ENCODE data around the gene SH2B3. TPM values are rescaled to one million over a fixed set of nuclear protein-coding genes. Genes with fewer than 3 reads are reported as not detected.

The SH2B3 gene
- total and polyA plus RNA-seq, 2 of the 13 experiments (the other 11 are each of a cell fraction or from before 2014, with no cell fraction given), result 6.8 to 6.9 TPM

DNA sequence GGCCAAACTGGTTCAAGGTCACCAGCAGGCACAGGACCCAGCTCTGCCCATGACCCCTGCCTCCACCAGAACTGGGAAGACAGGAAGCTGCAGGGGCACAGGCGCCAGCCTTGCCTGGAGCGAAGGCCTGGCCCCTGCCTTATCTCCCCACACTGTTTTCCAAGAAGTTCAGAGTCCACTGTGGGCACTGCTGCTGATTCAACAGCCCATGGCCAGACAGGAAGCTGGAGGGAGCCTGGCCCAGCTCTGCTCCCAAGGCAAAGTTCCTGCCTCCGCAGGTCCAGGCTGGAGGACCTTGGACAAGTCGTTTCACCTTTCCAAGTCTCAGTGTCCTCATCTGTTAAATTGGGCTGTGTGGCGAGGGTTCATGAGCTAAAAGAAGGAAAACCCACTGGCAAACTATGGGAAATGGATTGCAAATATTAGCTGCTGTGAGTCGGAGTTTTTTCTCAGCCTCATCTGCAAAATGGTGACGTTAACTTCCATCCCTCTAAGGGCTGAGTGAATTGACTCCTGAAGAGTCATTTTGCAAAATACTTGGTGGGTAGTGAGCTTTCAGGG lies 38.0 kb upstream of the SH2B3 start (continued):
- TF ChIP-seq, protein P1, sequence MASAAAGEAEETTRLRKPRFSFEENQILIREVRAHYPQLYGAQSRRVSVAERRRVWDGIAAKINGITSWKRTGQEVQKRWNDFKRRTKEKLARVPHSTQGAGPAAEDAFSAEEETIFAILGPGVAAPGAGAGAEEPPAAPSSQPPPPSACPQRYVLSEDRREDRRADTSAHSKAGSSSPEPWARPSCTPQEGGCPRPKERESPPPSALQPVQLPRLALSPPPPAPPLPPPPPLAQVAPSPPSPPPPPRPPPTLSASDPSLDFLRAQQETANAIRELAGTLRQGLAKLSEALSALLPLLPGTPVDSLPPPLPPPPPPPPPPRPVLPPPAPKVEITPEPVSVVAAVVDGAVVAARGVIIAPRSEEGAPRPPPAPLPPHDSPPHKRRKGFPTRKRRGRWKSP (CRISPR knock-in tag; IDR thresholded peaks at IDR 0.05), result peak; percentile 52; the same call in 1 of the 2 replicates
- peak; percentile 47; the same call in 1 of the 2 replicates for TF ChIP-seq RBFOX2 (IDR thresholded peaks at IDR 0.05; ENCODE audit: low read depth, low read length)
- TF ChIP-seq PHF8 (CRISPR knock-in tag; IDR thresholded peaks at IDR 0.05), result peak; percentile 53; the same call in 1 of the 2 replicates
- TF ChIP-seq ZNF672 (CRISPR knock-in tag; IDR thresholded peaks at IDR 0.05), result no peak
- no peak for TF ChIP-seq EZH2 (conservative IDR thresholded peaks at IDR 0.05; ENCODE audit: low read depth, low read length)
- peak; percentile 90 for TF ChIP-seq SMAD3 (CRISPR knock-in tag; IDR thresholded peaks at IDR 0.05)
- TF ChIP-seq HNF4A (CRISPR knock-in tag; IDR thresholded peaks at IDR 0.05), result peak; percentile 99
- TF ChIP-seq ZNF160 (CRISPR knock-in tag; IDR thresholded peaks at IDR 0.05), result peak; percentile 72; the same call in 1 of the 2 replicates
- TF ChIP-seq ZFP37 (CRISPR knock-in tag; IDR thresholded peaks at IDR 0.05; ENCODE audit: borderline replicate concordance), result no peak; the same call in 1 of the 2 replicates
- TF ChIP-seq, protein P2, sequence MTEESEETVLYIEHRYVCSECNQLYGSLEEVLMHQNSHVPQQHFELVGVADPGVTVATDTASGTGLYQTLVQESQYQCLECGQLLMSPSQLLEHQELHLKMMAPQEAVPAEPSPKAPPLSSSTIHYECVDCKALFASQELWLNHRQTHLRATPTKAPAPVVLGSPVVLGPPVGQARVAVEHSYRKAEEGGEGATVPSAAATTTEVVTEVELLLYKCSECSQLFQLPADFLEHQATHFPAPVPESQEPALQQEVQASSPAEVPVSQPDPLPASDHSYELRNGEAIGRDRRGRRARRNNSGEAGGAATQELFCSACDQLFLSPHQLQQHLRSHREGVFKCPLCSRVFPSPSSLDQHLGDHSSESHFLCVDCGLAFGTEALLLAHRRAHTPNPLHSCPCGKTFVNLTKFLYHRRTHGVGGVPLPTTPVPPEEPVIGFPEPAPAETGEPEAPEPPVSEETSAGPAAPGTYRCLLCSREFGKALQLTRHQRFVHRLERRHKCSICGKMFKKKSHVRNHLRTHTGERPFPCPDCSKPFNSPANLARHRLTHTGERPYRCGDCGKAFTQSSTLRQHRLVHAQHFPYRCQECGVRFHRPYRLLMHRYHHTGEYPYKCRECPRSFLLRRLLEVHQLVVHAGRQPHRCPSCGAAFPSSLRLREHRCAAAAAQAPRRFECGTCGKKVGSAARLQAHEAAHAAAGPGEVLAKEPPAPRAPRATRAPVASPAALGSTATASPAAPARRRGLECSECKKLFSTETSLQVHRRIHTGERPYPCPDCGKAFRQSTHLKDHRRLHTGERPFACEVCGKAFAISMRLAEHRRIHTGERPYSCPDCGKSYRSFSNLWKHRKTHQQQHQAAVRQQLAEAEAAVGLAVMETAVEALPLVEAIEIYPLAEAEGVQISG (CRISPR knock-in tag; IDR thresholded peaks at IDR 0.05), result peak; percentile 74
- peak; percentile 86 for TF ChIP-seq ZNF768 (CRISPR knock-in tag; IDR thresholded peaks at IDR 0.05)
- peak; percentile 75; the same call in 1 of the 2 replicates for TF ChIP-seq ZNF205 (CRISPR knock-in tag; IDR thresholded peaks at IDR 0.05)
- no peak for TF ChIP-seq WIZ (CRISPR knock-in tag; IDR thresholded peaks at IDR 0.05)
- no peak for TF ChIP-seq NFATC3 (CRISPR knock-in tag; IDR thresholded peaks at IDR 0.05)
- peak; percentile 100 for TF ChIP-seq HNRNPL (IDR thresholded peaks at IDR 0.05; ENCODE audit: low read depth, low read length)
- peak; percentile 93 for TF ChIP-seq KDM1A (CRISPR knock-in tag; IDR thresholded peaks at IDR 0.05)
- TF ChIP-seq ZNF614 (CRISPR knock-in tag; IDR thresholded peaks at IDR 0.05; ENCODE audit: borderline replicate concordance), result peak; percentile 82; the same call in 1 of the 2 replicates
- TF ChIP-seq, protein P3, sequence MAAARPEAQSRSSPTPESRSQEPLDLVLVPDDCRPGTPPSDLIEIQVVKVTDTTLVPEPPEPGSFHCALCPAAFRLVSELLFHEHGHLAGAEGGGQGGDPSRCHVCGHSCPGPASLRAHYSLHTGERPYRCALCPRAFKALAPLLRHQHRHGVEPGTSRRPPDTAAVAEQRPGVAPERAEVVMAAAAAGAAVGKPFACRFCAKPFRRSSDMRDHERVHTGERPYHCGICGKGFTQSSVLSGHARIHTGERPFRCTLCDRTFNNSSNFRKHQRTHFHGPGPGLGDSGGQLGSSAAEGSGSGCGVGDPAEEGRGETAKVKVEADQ (CRISPR knock-in tag; IDR thresholded peaks at IDR 0.05; ENCODE audit: borderline replicate concordance), result peak; percentile 70; the same call in 1 of the 2 replicates
- peak; percentile 22 for TF ChIP-seq YY1 (IDR thresholded peaks at IDR 0.05; ENCODE audit: insufficient read depth, insufficient replicate concordance, low read depth, low read length)
- TF ChIP-seq ZZZ3 (CRISPR knock-in tag; IDR thresholded peaks at IDR 0.05; ENCODE audit: borderline replicate concordance), result peak; percentile 50; the same call in 1 of the 2 replicates
- TF ChIP-seq KMT2B (CRISPR knock-in tag; IDR thresholded peaks at IDR 0.05), result peak; percentile 46; the same call in 1 of the 2 replicates
- TF ChIP-seq FOXO1 (CRISPR knock-in tag; IDR thresholded peaks at IDR 0.05), result peak; percentile 95
- 0 out of 2 replicates have a peak, but pooled peaks have one; percentile 59 for TF ChIP-seq ELF4 (CRISPR knock-in tag; IDR thresholded peaks at IDR 0.05; ENCODE audit: borderline replicate concordance)
- no peak for TF ChIP-seq MTA3 (CRISPR knock-in tag; IDR thresholded peaks at IDR 0.05)
- no peak for TF ChIP-seq CHD2 (IDR thresholded peaks at IDR 0.05; ENCODE audit: low read depth, low read length)
- no peak for TF ChIP-seq TGIF2 (CRISPR knock-in tag; IDR thresholded peaks at IDR 0.05)
- TF ChIP-seq HMGA1 (CRISPR knock-in tag; conservative IDR thresholded peaks at IDR 0.05), result no peak
- TF ChIP-seq ZNF558 (CRISPR knock-in tag; IDR thresholded peaks at IDR 0.05; ENCODE audit: borderline replicate concordance), result no peak
- no peak for TF ChIP-seq NKX3-1 (CRISPR knock-in tag; IDR thresholded peaks at IDR 0.05)

All from HepG2 (cell line).